D721Med (cell line): Measurements from ENCODE around the gene CACNA2D1.

ENCODE experiments used
- DNase-seq: peaks from one replicate; pipeline ENCODE4 v3.0.0; 2011; ENCODE audit warnings: low spot score; ENCODE audit not compliant: insufficient read length
- FAIRE-seq: peaks from 2 replicates; lab custom pipeline; 2011; peaks lifted over from hg19 to GRCh38; lab: Jason Lieb, UNC
- TF ChIP-seq, protein P1 (sequence below): IDR thresholded peaks from 2 replicates; pipeline ENCODE4 v1.5.1; 2012; ENCODE audit warnings: mild to moderate bottlenecking, control low read depth; ENCODE audit not compliant: insufficient read depth; ENCODE audit errors: missing control alignments

The CACNA2D1 gene

GRCh38 chr7:82163586-82163985, 280.0 kb downstream of the CACNA2D1 start:
- no peak for DNase-seq
- TF ChIP-seq, protein P1, sequence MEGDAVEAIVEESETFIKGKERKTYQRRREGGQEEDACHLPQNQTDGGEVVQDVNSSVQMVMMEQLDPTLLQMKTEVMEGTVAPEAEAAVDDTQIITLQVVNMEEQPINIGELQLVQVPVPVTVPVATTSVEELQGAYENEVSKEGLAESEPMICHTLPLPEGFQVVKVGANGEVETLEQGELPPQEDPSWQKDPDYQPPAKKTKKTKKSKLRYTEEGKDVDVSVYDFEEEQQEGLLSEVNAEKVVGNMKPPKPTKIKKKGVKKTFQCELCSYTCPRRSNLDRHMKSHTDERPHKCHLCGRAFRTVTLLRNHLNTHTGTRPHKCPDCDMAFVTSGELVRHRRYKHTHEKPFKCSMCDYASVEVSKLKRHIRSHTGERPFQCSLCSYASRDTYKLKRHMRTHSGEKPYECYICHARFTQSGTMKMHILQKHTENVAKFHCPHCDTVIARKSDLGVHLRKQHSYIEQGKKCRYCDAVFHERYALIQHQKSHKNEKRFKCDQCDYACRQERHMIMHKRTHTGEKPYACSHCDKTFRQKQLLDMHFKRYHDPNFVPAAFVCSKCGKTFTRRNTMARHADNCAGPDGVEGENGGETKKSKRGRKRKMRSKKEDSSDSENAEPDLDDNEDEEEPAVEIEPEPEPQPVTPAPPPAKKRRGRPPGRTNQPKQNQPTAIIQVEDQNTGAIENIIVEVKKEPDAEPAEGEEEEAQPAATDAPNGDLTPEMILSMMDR, result no peak
- FAIRE-seq, result no peak

DNA sequence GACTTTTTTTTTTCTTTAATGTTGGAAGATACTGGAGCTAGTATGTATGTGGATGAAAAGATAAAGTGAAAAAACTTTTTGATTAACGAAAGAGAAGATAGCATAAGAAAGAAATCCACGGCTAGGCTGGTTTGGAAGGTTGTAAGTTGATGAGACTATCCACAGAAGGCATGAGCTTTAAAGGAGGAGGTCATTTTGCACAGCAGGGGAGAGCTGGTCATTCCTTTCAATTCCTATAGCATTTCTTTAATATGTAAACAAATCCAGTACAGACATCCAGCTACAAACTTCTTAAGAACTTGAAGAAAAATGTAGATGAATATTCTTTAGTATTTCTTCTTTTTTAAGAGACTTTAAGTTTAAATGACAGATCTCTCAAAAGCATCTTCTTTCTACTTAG, 281.3 kb downstream of the CACNA2D1 start:
- FAIRE-seq, result no peak
- TF ChIP-seq, protein P1, result no peak
- no peak for DNase-seq

DNA sequence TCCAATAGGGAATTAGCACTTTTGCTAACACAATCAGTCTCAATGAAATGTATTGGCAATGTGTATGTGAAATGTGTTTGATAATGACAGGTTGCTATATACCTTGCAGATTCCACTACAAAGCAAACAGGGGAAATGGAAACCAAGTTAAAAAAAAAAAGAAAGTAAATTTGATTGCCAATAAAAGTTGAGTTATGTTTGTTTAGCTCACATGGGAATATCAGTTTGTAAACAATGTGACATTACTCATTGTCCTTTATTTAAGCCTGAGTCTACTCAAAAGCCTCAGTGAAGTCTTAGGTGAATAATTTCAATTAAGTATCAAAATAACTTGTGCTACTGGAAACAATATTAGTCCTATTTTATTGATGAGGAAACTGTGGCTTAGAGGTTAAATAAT, 285.2 kb downstream of the CACNA2D1 start:
- DNase-seq, result no peak
- TF ChIP-seq, protein P1, result no peak
- peak; percentile 80 for FAIRE-seq

DNA sequence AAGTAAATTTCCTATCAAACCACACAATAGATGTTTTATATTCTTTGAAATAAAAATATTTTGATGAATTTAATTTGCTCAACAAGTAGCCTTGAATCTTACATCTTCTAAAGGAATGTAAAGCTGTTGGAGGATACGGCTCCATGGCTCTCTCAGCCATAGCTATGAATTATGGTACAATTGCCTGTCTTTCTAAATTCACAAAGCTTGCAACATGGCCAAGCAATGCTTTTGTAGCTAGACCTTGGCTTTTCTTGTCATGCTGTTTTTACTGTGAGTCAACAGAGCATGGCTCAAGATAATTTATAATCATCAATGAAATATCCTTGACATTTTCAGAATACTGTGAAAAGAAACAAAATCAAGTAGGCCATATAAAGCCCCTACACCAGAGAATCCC, 286.7 kb downstream of the CACNA2D1 start:
- FAIRE-seq (no peak), DNase-seq (no peak)
- TF ChIP-seq, protein P1, result no peak

GRCh38 chr7:82156168-82156567, 287.4 kb downstream of the CACNA2D1 start:
- DNase-seq, result no peak
- TF ChIP-seq, protein P1, result no peak

GRCh38 chr7:82154728-82155127, 288.8 kb downstream of the CACNA2D1 start:
- TF ChIP-seq, protein P1, result no peak
- DNase-seq (no peak), FAIRE-seq (no peak)

More at GRCh38 chr7:82156168-82156567, 287.4 kb downstream of the CACNA2D1 start:
- no peak for FAIRE-seq

GRCh38 chr7:82153776-82154175, 289.8 kb downstream of the CACNA2D1 start:
- DNase-seq (no peak), FAIRE-seq (peak; percentile 94)
- TF ChIP-seq, protein P1, result no peak
